DND-41 (cell line): ENCODE data around the gene RGS3.

ENCODE experiments used
- ATAC-seq: fragments of 200-7000 bp; cut with Tn5 transposase; 3 replicates; pipeline ENCODE4 v1.9.1; 2021; ENCODE audit warnings: low read depth; ENCODE audit not compliant: insufficient read depth
- DNase-seq: peaks from one replicate; pipeline ENCODE4 v3.0.0-alpha.2; 2020
- H2AFZ ChIP-seq: 2 replicates; pipeline ENCODE4 v1.6.0; 2012; ENCODE audit warnings: low read depth, low read length
- H3K27ac ChIP-seq: 2 replicates; pipeline ENCODE4 v1.5.1; 2012; ENCODE audit warnings: low read length, inconsistent platforms
- H3K27me3 ChIP-seq: fragments of 200-600 bp; sonication (generic); 2 replicates; pipeline ENCODE4 v1.6.0; 2012; ENCODE audit warnings: low read length, mild to moderate bottlenecking, inconsistent platforms; ENCODE audit not compliant: insufficient read depth, poor library complexity
- H3K36me3 ChIP-seq: 2 replicates; pipeline ENCODE4 v1.5.1; 2012; ENCODE audit warnings: low read length, inconsistent platforms; ENCODE audit not compliant: insufficient read depth
- H3K4me1 ChIP-seq: 2 replicates; pipeline ENCODE4 v1.5.1; 2012; ENCODE audit warnings: mild to moderate bottlenecking, low read length; ENCODE audit not compliant: insufficient read depth
- H3K4me2 ChIP-seq: 2 replicates; pipeline ENCODE4 v1.6.0; 2012; ENCODE audit warnings: mild to moderate bottlenecking, moderate library complexity, low read length, inconsistent platforms; ENCODE audit not compliant: insufficient read depth
- H3K4me3 ChIP-seq, 2 experiments: fragments of 200-600 bp in 1 of 2; shearing (Covaris generic) in 1 of 2; 2 replicates each; pipeline ENCODE4 v1.5.1; 2012 to 2016; ENCODE audit warnings: inconsistent platforms in 2 of 2, low read length in 2 of 2, mild to moderate bottlenecking in 2 of 2, low read depth in 1 of 2, moderate library complexity in 1 of 2
- H3K79me2 ChIP-seq: 2 replicates; pipeline ENCODE4 v1.6.0; 2012; ENCODE audit warnings: low read length, inconsistent platforms; ENCODE audit not compliant: insufficient read depth
- H3K9ac ChIP-seq: 2 replicates; pipeline ENCODE4 v1.6.0; 2012; ENCODE audit warnings: low read depth, mild to moderate bottlenecking, inconsistent platforms, low read length, moderate library complexity
- H3K9me3 ChIP-seq: 2 replicates; pipeline ENCODE4 v1.5.1; 2012; ENCODE audit warnings: low read length, moderate library complexity, mild to moderate bottlenecking, inconsistent platforms; ENCODE audit not compliant: insufficient read depth, severe bottlenecking
- H4K20me1 ChIP-seq: 2 replicates; pipeline ENCODE4 v1.6.0; 2012; ENCODE audit warnings: low read length; ENCODE audit not compliant: insufficient read depth
- EZH2 ChIP-seq: IDR thresholded peaks from 3 replicates; pipeline ENCODE4 v1.6.1; 2012; ENCODE audit warnings: borderline replicate concordance, low read depth, mild to moderate bottlenecking, moderate library complexity, low read length, inconsistent platforms; ENCODE audit not compliant: severe bottlenecking
- TF ChIP-seq, protein P1 (sequence below): IDR thresholded peaks from 2 replicates; pipeline ENCODE4 v1.5.1; 2012; ENCODE audit warnings: borderline replicate concordance, low read length, moderate library complexity, mild to moderate bottlenecking; ENCODE audit not compliant: poor library complexity, severe bottlenecking; ENCODE audit errors: extremely low read depth

RGS3 gene

DNA sequence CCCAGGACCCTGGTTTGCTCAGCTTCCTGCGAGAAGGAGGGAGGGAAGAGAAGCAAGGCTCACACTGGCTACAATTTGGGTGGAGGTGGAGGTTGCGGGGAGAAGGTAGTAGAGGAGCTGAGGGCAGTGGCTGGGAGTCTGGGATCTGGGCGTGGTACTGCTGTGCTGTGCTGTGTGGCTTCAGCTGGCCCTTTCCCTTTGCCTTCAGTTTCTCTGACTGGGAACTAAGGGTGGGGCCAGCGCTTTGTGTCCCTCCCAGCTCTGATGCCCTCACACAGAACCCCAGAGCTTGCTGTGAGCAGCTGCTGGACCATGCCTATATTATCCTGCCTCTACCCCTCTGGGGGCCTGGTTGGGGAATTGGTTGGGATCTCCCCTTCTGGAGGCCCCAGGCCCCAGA is 60.9 kb downstream of the RGS3 start:
- Histone ChIP-seq H3K36me3 (no peaks in the 10 kb centered on the region; the same call in 1 of the 2 replicates), H3K27ac (peak overlapping the region; percentile 84), H3K9me3 (no peaks in the 10 kb centered on the region), H3K4me1 (peaks cover 50% of the 10 kb centered on the region), H3K27me3 (no peaks in the 10 kb centered on the region), H3K4me2 (peak overlapping the region; percentile 55), H3K79me2 (no peaks in the 10 kb centered on the region), H4K20me1 (no peaks in the 10 kb centered on the region), H3K9ac (peak overlapping the region; percentile 41), H3K4me3 (peak overlapping the region in 1 of 2 experiments; percentile 25; a peak in 1 of 4 replicates), H2AFZ (no peak overlapping the region)
- ATAC-seq (no peak), DNase-seq (no peak)
- TF ChIP-seq EZH2, result no peak

DNA sequence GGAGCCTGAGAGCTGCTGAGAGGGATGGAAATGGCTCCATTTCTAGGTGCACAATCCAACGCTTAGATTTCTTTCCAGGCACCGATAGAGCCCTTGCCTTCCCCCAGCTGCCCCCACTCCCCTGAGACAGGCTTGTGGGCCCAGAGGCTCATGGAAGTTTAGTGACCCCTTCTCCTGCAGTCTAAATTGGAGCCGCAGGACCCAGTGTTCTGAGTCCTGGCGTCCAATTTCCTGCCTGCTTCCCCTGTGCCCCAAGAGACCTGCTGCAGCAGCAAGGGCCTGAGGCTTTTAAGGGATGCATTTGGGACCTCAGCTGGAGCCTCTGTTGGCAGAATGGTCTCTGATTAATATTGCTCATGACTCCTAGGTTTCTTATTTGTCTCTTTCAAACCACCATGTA is 61.7 kb downstream of the RGS3 start:
- no peaks in the 10 kb centered on the region for H4K20me1 ChIP-seq
- H3K9me3 ChIP-seq, result no peaks in the 10 kb centered on the region
- DNase-seq (no peak), ATAC-seq (no peak)
- H3K36me3 ChIP-seq, result no peaks in the 10 kb centered on the region; the same call in 1 of the 2 replicates
- no peak overlapping the region for H3K4me2 ChIP-seq
- H3K4me1 ChIP-seq, result peaks cover 43% of the 10 kb centered on the region
- H3K79me2 ChIP-seq, result no peaks in the 10 kb centered on the region
- H3K9ac ChIP-seq, result peak overlapping the region; percentile 41; the same call in 1 of the 2 replicates
- H3K27me3 ChIP-seq, result no peaks in the 10 kb centered on the region
- peak overlapping the region; percentile 84; the same call in 1 of the 2 replicates for H3K27ac ChIP-seq
- H3K4me3 ChIP-seq, result no peak overlapping the region
- no peak for TF ChIP-seq EZH2
- TF ChIP-seq, protein P1, sequence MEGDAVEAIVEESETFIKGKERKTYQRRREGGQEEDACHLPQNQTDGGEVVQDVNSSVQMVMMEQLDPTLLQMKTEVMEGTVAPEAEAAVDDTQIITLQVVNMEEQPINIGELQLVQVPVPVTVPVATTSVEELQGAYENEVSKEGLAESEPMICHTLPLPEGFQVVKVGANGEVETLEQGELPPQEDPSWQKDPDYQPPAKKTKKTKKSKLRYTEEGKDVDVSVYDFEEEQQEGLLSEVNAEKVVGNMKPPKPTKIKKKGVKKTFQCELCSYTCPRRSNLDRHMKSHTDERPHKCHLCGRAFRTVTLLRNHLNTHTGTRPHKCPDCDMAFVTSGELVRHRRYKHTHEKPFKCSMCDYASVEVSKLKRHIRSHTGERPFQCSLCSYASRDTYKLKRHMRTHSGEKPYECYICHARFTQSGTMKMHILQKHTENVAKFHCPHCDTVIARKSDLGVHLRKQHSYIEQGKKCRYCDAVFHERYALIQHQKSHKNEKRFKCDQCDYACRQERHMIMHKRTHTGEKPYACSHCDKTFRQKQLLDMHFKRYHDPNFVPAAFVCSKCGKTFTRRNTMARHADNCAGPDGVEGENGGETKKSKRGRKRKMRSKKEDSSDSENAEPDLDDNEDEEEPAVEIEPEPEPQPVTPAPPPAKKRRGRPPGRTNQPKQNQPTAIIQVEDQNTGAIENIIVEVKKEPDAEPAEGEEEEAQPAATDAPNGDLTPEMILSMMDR, result no peak
- H2AFZ ChIP-seq, result no peak overlapping the region

DNA sequence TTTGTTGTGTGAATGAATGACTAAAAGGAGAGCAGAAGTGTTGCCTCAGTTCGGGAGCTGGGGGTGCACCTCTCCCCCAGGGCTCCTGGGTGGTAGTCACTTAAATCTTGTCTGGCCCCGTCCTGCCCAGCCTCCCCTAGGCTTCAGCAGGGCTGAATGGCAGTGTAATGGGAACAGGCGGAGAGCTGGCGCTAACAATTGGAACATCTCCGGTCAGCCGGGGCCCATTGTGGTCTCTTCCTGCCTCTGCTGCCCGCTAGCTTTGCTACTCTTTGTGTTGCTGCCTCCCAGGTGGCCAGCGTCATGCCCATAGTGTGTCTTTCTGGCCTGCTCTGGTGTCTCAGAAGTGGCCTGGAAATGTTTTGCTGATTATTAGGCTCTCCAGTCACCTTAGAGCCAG is 62.3 kb downstream of the RGS3 start:
- DNase-seq (no peak), ATAC-seq (no peak)
- Histone ChIP-seq H3K9ac (no peak overlapping the region), H3K9me3 (no peaks in the 10 kb centered on the region), H2AFZ (no peak overlapping the region), H4K20me1 (no peaks in the 10 kb centered on the region), H3K27ac (no peak overlapping the region), H3K79me2 (no peaks in the 10 kb centered on the region), H3K4me2 (no peak overlapping the region), H3K4me1 (peaks cover 37% of the 10 kb centered on the region), H3K4me3 (no peak overlapping the region), H3K36me3 (no peaks in the 10 kb centered on the region; the same call in 1 of the 2 replicates), H3K27me3 (no peaks in the 10 kb centered on the region)
- TF ChIP-seq, protein P1, result no peak
- no peak for TF ChIP-seq EZH2

DNA sequence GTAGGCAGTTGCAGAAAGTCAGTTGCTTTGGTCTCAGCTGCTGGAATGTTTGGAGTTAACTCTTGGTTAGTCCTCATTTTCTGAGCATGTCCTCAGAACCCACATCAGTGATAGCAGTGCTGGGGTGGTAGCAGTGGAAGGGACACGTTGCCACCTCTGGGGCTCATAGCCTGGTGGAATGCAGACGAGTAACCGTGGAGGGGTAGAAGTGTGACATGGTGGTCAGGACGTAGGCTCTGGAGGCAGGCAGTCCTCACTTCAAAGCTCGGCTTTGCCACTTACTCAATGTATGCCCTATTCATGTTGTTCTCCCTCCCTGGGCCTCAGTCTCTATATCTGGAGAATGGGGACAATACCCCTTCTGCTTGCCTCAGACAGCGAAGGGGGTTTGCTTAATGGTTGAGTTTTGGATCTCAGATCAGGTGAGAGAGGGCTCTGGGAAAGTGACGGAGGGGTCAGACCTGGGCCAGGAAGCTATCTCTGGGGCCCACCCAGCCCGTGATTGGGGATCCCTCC is 62.8 kb downstream of the RGS3 start:
- H3K4me1 ChIP-seq, result peaks cover 35% of the 10 kb centered on the region
- H2AFZ ChIP-seq, result no peak overlapping the region
- no peak for TF ChIP-seq EZH2
- TF ChIP-seq, protein P1, result no peak

More for the DNA sequence above, 62.8 kb downstream of the RGS3 start:
- no peak overlapping the region for H3K4me3 ChIP-seq
- no peaks in the 10 kb centered on the region for H3K9me3 ChIP-seq
- no peak for DNase-seq
- H3K27me3 ChIP-seq, result no peaks in the 10 kb centered on the region
- H3K9ac ChIP-seq, result no peak overlapping the region
- no peak overlapping the region for H3K27ac ChIP-seq
- H3K36me3 ChIP-seq, result no peaks in the 10 kb centered on the region; the same call in 1 of the 2 replicates
- no peaks in the 10 kb centered on the region for H3K79me2 ChIP-seq
- ATAC-seq, result no peak
- no peak overlapping the region for H3K4me2 ChIP-seq
- H4K20me1 ChIP-seq, result no peaks in the 10 kb centered on the region
